ENCODE measurements around the gene PPP5C.

GRCh38 chr19:46299695-46300094 lies 47.2 kb upstream of the PPP5C start:
- TF ChIP-seq, protein P1, sequence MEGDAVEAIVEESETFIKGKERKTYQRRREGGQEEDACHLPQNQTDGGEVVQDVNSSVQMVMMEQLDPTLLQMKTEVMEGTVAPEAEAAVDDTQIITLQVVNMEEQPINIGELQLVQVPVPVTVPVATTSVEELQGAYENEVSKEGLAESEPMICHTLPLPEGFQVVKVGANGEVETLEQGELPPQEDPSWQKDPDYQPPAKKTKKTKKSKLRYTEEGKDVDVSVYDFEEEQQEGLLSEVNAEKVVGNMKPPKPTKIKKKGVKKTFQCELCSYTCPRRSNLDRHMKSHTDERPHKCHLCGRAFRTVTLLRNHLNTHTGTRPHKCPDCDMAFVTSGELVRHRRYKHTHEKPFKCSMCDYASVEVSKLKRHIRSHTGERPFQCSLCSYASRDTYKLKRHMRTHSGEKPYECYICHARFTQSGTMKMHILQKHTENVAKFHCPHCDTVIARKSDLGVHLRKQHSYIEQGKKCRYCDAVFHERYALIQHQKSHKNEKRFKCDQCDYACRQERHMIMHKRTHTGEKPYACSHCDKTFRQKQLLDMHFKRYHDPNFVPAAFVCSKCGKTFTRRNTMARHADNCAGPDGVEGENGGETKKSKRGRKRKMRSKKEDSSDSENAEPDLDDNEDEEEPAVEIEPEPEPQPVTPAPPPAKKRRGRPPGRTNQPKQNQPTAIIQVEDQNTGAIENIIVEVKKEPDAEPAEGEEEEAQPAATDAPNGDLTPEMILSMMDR (IDR thresholded peaks at IDR 0.05) = no peak
- TF ChIP-seq POLR2A (IDR thresholded peaks at IDR 0.05) = no peak

Measured in lower leg skin (tissue), 3 donors.